IMR-90 (cell line): Measurements from ENCODE around the gene IGFBP7. TPM values are rescaled to one million over a fixed set of nuclear protein-coding genes. Genes with fewer than 3 reads are reported as not detected.

Source experiments
- ATAC-seq: fragments of 200-7000 bp; cut with Tn5 transposase; 2 replicates; pipeline ENCODE4 v1.9.1; 2020; ENCODE audit warnings: low read depth, mild to moderate bottlenecking, moderate library complexity
- BruUV-seq: library from RNA; stranded (reverse); fragments of 400-500 nt; replicated peaks from 2 replicates; lab custom pipeline; 2021; lab: Mats Ljungman, UMichigan
- CTCF ChIA-PET: fragments of 300-600 bp; formaldehyde crosslinking; extraction: SDS; loops from one replicate; lab custom pipeline; 2021; ENCODE audit warnings: antibody characterized with exemption; lab: Yijun Ruan, JAX
- POLR2A ChIA-PET: fragments of 300-600 bp; sonication (Branson Sonifier 250); formaldehyde crosslinking; loops from one replicate; lab custom pipeline; 2022; ENCODE audit warnings: antibody characterized with exemption; ENCODE audit not compliant: unreplicated experiment; lab: Charles Lee
- DNase-seq: peaks from one replicate; pipeline ENCODE4 v3.0.0; 2013
- H2AFZ ChIP-seq: replicated peaks from 2 replicates; pipeline ENCODE3; 2013; ENCODE audit warnings: low read length, mild to moderate bottlenecking; ENCODE audit not compliant: poor library complexity
- H2AK5ac ChIP-seq: 2 replicates; pipeline ENCODE4 v1.6.1; 2013; ENCODE audit warnings: low read depth, low read length, inconsistent platforms
- H2AK9ac ChIP-seq: replicated peaks from 2 replicates; pipeline ENCODE3; 2013; ENCODE audit warnings: mild to moderate bottlenecking, low read depth, low read length, moderate library complexity; ENCODE audit not compliant: poor library complexity
- H2BK120ac ChIP-seq: 2 replicates; pipeline ENCODE4 v1.6.1; 2013; ENCODE audit warnings: low read depth, low read length, inconsistent platforms
- H2BK15ac ChIP-seq: 3 replicates; pipeline ENCODE4 v1.6.1; 2013; ENCODE audit warnings: low read depth, low read length, inconsistent platforms
- H2BK20ac ChIP-seq: 2 replicates; pipeline ENCODE4 v1.6.1; 2013; ENCODE audit warnings: low read depth, mild to moderate bottlenecking, inconsistent platforms, low read length, moderate library complexity
- H2BK5ac ChIP-seq: 2 replicates; pipeline ENCODE4 v1.6.1; 2013; ENCODE audit warnings: mild to moderate bottlenecking, low read depth, low read length, inconsistent platforms; ENCODE audit not compliant: poor library complexity, severe bottlenecking
- H3K14ac ChIP-seq: replicated peaks from 2 replicates; pipeline ENCODE4 v1.6.1; 2013; ENCODE audit warnings: low read depth, low read length, inconsistent platforms
- H3K18ac ChIP-seq: 2 replicates; pipeline ENCODE4 v1.6.1; 2013; ENCODE audit warnings: low read depth, low read length, control low read depth
- H3K23ac ChIP-seq: 2 replicates; pipeline ENCODE4 v1.6.1; 2013; ENCODE audit warnings: low read depth, low read length, inconsistent platforms
- H3K27ac ChIP-seq: 2 replicates; pipeline ENCODE4 v1.5.1; 2013; ENCODE audit warnings: mild to moderate bottlenecking, control low read depth, low read length; ENCODE audit not compliant: insufficient read depth
- H3K27me3 ChIP-seq: 2 replicates; pipeline ENCODE4 v1.6.1; 2013; ENCODE audit warnings: low read length; ENCODE audit not compliant: control insufficient read depth, insufficient read depth
- H3K36me3 ChIP-seq: 2 replicates; pipeline ENCODE4 v1.6.1; 2013; ENCODE audit warnings: low read length, mixed read lengths; ENCODE audit not compliant: control insufficient read depth, insufficient read depth
- H3K4ac ChIP-seq: 2 replicates; pipeline ENCODE4 v1.6.1; 2013; ENCODE audit warnings: low read depth, low read length, inconsistent platforms
- H3K4me1 ChIP-seq: 2 replicates; pipeline ENCODE4 v1.6.1; 2013; ENCODE audit warnings: low read length, mixed read lengths; ENCODE audit not compliant: control insufficient read depth, insufficient read depth
- H3K4me2 ChIP-seq: 2 replicates; pipeline ENCODE4 v1.6.1; 2013; ENCODE audit warnings: low read depth, mild to moderate bottlenecking, control low read depth, low read length, moderate library complexity
- H3K4me3 ChIP-seq: 2 replicates; pipeline ENCODE4 v1.5.1; 2013; ENCODE audit warnings: low read depth, mild to moderate bottlenecking, control low read depth, low read length, moderate library complexity; ENCODE audit not compliant: insufficient read depth
- H3K56ac ChIP-seq: 2 replicates; pipeline ENCODE4 v1.6.1; 2013; ENCODE audit warnings: low read length, inconsistent platforms; ENCODE audit not compliant: insufficient read depth; ENCODE audit errors: extremely low read depth
- H3K79me1 ChIP-seq, 2 experiments: 2 replicates each; pipeline ENCODE4 v1.6.1; 2013; ENCODE audit warnings: low read length in 2 of 2, inconsistent platforms in 1 of 2, low read depth in 1 of 2
- H3K9ac ChIP-seq: 2 replicates; pipeline ENCODE4 v1.6.1; 2013; ENCODE audit warnings: low read depth, low read length, control low read depth
- H3K9me1 ChIP-seq: 2 replicates; pipeline ENCODE4 v1.6.1; 2013; ENCODE audit warnings: low read length, inconsistent platforms; ENCODE audit not compliant: insufficient read depth
- H3K9me3 ChIP-seq: 2 replicates; pipeline ENCODE4 v1.6.1; 2013; ENCODE audit warnings: low read length; ENCODE audit not compliant: control insufficient read depth, insufficient read depth
- H4K20me1 ChIP-seq: 2 replicates; pipeline ENCODE4 v1.6.1; 2013; ENCODE audit warnings: low read length, inconsistent platforms; ENCODE audit not compliant: insufficient read depth
- H4K5ac ChIP-seq: 2 replicates; pipeline ENCODE4 v1.6.1; 2013; ENCODE audit warnings: mild to moderate bottlenecking, low read depth, low read length, control low read depth
- H4K8ac ChIP-seq, 2 experiments: 2 replicates each; pipeline ENCODE4 v1.6.1; 2013; ENCODE audit warnings: low read depth in 2 of 2, low read length in 2 of 2, control low read depth in 1 of 2, inconsistent platforms in 1 of 2
- H4K91ac ChIP-seq: 2 replicates; pipeline ENCODE4 v1.6.1; 2013; ENCODE audit warnings: low read depth, low read length, inconsistent platforms; ENCODE audit not compliant: insufficient read depth
- BHLHE40 ChIP-seq: fragments of 150-350 bp; IDR thresholded peaks from 2 replicates; pipeline ENCODE4 v1.6.1; 2016; ENCODE audit warnings: mild to moderate bottlenecking, low read depth, low read length
- CEBPB ChIP-seq: IDR thresholded peaks from 2 replicates; pipeline ENCODE4 v1.6.1; 2012; ENCODE audit warnings: low read depth, low read length, improper control_type of control experiment
- CHD1 ChIP-seq: IDR thresholded peaks from 2 replicates; pipeline ENCODE4 v1.6.1; 2012; ENCODE audit warnings: low read depth, low read length, improper control_type of control experiment
- FOS ChIP-seq: fragments of 150-350 bp; IDR thresholded peaks from 2 replicates; pipeline ENCODE4 v1.6.1; 2016; ENCODE audit warnings: low read depth, low read length
- MAFK ChIP-seq: IDR thresholded peaks from 2 replicates; pipeline ENCODE4 v1.6.1; 2012; ENCODE audit warnings: low read depth, low read length, improper control_type of control experiment
- MAZ ChIP-seq: IDR thresholded peaks from 2 replicates; pipeline ENCODE4 v1.6.1; 2012; ENCODE audit warnings: low read depth, mild to moderate bottlenecking, low read length, improper control_type of control experiment, moderate library complexity, borderline replicate concordance
- MXI1 ChIP-seq: IDR thresholded peaks from 2 replicates; pipeline ENCODE4 v1.6.1; 2012; ENCODE audit warnings: low read depth, mild to moderate bottlenecking, low read length, moderate library complexity, borderline replicate concordance
- NFE2L2 ChIP-seq: fragments of 150-350 bp; IDR thresholded peaks from 2 replicates; pipeline ENCODE4 v1.6.1; 2016; ENCODE audit warnings: low read depth, mild to moderate bottlenecking, low read length
- POLR2A ChIP-seq: IDR thresholded peaks from 2 replicates; pipeline ENCODE4 v1.6.1; 2012; ENCODE audit warnings: mild to moderate bottlenecking, low read depth, low read length
- RAD21 ChIP-seq: IDR thresholded peaks from 2 replicates; pipeline ENCODE4 v1.6.1; 2012; ENCODE audit warnings: low read length, improper control_type of control experiment
- RCOR1 ChIP-seq: IDR thresholded peaks from 2 replicates; pipeline ENCODE4 v1.6.1; 2012; ENCODE audit warnings: mild to moderate bottlenecking, low read length, improper control_type of control experiment; ENCODE audit not compliant: insufficient replicate concordance
- RFX5 ChIP-seq: IDR thresholded peaks from 2 replicates; pipeline ENCODE4 v1.8.0; 2012; ENCODE audit warnings: low read depth, mild to moderate bottlenecking, low read length, moderate library complexity
- SMC3 ChIP-seq: fragments of 150-350 bp; IDR thresholded peaks from 2 replicates; pipeline ENCODE4 v1.6.1; 2016; ENCODE audit warnings: low read depth, mild to moderate bottlenecking, antibody characterized with exemption, low read length, moderate library complexity
- WGBS, 2 experiments: methylation state at CpG; one replicate each; pipeline versions ENCODE4 v1.1.5 to v1.1.7; 2013; ENCODE audit warnings: missing lambda C conversion rate in 2 of 2; ENCODE audit not compliant: insufficient read length in 1 of 2; ENCODE audit errors: extremely low coverage in 2 of 2; 5-methylcytosine and 5-hydroxymethylcytosine counted together
- dilution Hi-C: fragments of 300-500 bp; cut with HindIII; formaldehyde crosslinking; loops from one replicate; pipeline ENCODE4 v1.14.3; 2018; ENCODE audit warnings: low sequenced_read_pairs; ENCODE audit not compliant: unreplicated experiment
- in situ Hi-C: fragments of 300-500 bp; cut with MboI; formaldehyde crosslinking; loops from 3 replicates; pipeline ENCODE4 v1.14.3; 2019; ENCODE audit warnings: low sequenced_read_pairs, inconsistent platforms, mixed read lengths
- intact Hi-C: fragments of 100-400 bp; cut with micrococcal nuclease; formaldehyde crosslinking; loops from 2 replicates; pipeline ENCODE4 v1.10.0; 2022
- polyA plus RNA-seq, 3 experiments: library from polyadenylated mRNA; depleted of rRNA; stranded (reverse); fragments of >200 nt; gene quantifications; 2 replicates each; pipeline ENCODE4 v1.2.3, GENCODE V29; 2012; ENCODE audit warnings: low replicate concordance in 1 of 3
- total RNA-seq: library from RNA; depleted of rRNA; stranded (reverse); fragments of >200 nt; gene quantifications from 2 replicates; pipeline ENCODE4 v1.2.3, GENCODE V29; 2012
- TF ChIP-seq, protein P1 (sequence below): fragments of 150-350 bp; IDR thresholded peaks from 2 replicates; pipeline ENCODE4 v1.6.1; 2017; ENCODE audit warnings: mild to moderate bottlenecking, antibody characterized with exemption, low read length, low read depth
- TF ChIP-seq, protein P2 (sequence below): fragments of 150-350 bp; IDR thresholded peaks from 2 replicates; pipeline ENCODE4 v1.6.1; 2016; ENCODE audit warnings: low read depth, mild to moderate bottlenecking, low read length, moderate library complexity, borderline replicate concordance
- TF ChIP-seq, protein P3 (sequence below): conservative IDR thresholded peaks from 2 replicates; pipeline ENCODE4 v1.5.1; 2012; ENCODE audit warnings: mild to moderate bottlenecking, low read depth, low read length, improper control_type of control experiment

Gene IGFBP7
- total and polyA plus RNA-seq, 2 of the 4 experiments (the other 2 are of a cell fraction): 33.2 to 267 TPM

DNA sequence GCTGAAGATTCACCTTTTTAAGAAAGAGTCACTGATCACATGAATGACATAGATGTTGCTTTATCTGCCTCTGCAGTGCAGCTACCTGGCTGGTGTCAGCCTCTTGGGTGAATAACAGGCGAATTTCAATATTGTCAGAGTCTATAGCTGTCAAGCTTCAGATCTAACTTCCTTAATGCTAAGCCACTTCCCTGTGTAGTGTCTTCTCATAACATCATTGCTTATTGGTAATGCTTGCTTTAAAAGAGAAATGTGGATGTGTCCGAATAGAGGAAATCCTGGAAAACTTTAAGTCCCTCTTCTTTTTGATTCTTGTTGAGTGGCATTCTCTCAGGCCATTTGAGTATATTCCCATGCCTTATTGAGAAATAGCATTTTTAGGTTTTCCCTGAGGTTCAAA is 7.3 kb upstream of the IGFBP7 start:
- POLR2A ChIA-PET: no interaction called here

More for the DNA sequence above, 7.3 kb upstream of the IGFBP7 start:
- CTCF ChIA-PET: no interaction called here
- Histone ChIP-seq H2AK5ac (peak overlapping the region; percentile 45; the same call in 1 of the 2 replicates), H3K27ac (no peak overlapping the region), H3K27me3 (no peaks in the 10 kb centered on the region), H3K4me1 (peaks cover 13% of the 10 kb centered on the region), H2BK20ac (peak overlapping the region; percentile 22), H4K5ac (no peak overlapping the region), H3K56ac (no peak overlapping the region), H3K18ac (no peak overlapping the region; the same call in 1 of the 2 replicates), H3K9ac (no peak overlapping the region), H3K4me2 (no peak overlapping the region), H3K9me3 (no peaks in the 10 kb centered on the region), H3K14ac (0 out of 2 replicates have a peak overlapping the region, but pooled peaks have one; percentile 78), H2BK15ac (no peak overlapping the region), H3K23ac (peak overlapping the region; percentile 19; the same call in 1 of the 2 replicates), H3K79me1 (peaks cover 3 to 5% of the 10 kb centered on the region in 2 experiments; a peak in 1 of 4 replicates), H2BK120ac (peak overlapping the region; percentile 69; the same call in 1 of the 2 replicates), H2BK5ac (no peak overlapping the region), H2AFZ (no peak overlapping the region), H3K4me3 (no peak overlapping the region), H4K20me1 (no peaks in the 10 kb centered on the region), H4K8ac (no peak overlapping the region), H3K36me3 (no peaks in the 10 kb centered on the region), H3K9me1 (peaks cover 16% of the 10 kb centered on the region), H3K4ac (no peak overlapping the region), H4K91ac (no peak overlapping the region), H2AK9ac (no peak overlapping the region)
- no peak for TF ChIP-seq BHLHE40
- TF ChIP-seq CHD1: no peak
- TF ChIP-seq, protein P1, sequence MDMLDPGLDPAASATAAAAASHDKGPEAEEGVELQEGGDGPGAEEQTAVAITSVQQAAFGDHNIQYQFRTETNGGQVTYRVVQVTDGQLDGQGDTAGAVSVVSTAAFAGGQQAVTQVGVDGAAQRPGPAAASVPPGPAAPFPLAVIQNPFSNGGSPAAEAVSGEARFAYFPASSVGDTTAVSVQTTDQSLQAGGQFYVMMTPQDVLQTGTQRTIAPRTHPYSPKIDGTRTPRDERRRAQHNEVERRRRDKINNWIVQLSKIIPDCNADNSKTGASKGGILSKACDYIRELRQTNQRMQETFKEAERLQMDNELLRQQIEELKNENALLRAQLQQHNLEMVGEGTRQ: no peak
- TF ChIP-seq, protein P2, sequence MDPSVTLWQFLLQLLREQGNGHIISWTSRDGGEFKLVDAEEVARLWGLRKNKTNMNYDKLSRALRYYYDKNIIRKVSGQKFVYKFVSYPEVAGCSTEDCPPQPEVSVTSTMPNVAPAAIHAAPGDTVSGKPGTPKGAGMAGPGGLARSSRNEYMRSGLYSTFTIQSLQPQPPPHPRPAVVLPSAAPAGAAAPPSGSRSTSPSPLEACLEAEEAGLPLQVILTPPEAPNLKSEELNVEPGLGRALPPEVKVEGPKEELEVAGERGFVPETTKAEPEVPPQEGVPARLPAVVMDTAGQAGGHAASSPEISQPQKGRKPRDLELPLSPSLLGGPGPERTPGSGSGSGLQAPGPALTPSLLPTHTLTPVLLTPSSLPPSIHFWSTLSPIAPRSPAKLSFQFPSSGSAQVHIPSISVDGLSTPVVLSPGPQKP: no peak
- no peak for TF ChIP-seq RCOR1
- TF ChIP-seq MAZ: no peak
- no peak for TF ChIP-seq CEBPB
- TF ChIP-seq FOS: no peak
- TF ChIP-seq RAD21: no peak
- TF ChIP-seq POLR2A: no peak
- no peak for TF ChIP-seq NFE2L2
- TF ChIP-seq, protein P3, sequence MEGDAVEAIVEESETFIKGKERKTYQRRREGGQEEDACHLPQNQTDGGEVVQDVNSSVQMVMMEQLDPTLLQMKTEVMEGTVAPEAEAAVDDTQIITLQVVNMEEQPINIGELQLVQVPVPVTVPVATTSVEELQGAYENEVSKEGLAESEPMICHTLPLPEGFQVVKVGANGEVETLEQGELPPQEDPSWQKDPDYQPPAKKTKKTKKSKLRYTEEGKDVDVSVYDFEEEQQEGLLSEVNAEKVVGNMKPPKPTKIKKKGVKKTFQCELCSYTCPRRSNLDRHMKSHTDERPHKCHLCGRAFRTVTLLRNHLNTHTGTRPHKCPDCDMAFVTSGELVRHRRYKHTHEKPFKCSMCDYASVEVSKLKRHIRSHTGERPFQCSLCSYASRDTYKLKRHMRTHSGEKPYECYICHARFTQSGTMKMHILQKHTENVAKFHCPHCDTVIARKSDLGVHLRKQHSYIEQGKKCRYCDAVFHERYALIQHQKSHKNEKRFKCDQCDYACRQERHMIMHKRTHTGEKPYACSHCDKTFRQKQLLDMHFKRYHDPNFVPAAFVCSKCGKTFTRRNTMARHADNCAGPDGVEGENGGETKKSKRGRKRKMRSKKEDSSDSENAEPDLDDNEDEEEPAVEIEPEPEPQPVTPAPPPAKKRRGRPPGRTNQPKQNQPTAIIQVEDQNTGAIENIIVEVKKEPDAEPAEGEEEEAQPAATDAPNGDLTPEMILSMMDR: no peak
- no peak for TF ChIP-seq MXI1
- TF ChIP-seq MAFK: no peak
- TF ChIP-seq RFX5: no peak
- no peak for TF ChIP-seq SMC3
- in situ Hi-C loops: no loop called here
- dilution Hi-C loops: no loop called here
- no CpG with 5 or more reads among the region's 2 CpGs for WGBS, 2 experiments
- BruUV-seq: no TSS peak
- intact Hi-C loops: no loop called here
- DNase-seq (no peak), ATAC-seq (no peak)
